ENCODE measurements around the gene ITGB3.

DNA sequence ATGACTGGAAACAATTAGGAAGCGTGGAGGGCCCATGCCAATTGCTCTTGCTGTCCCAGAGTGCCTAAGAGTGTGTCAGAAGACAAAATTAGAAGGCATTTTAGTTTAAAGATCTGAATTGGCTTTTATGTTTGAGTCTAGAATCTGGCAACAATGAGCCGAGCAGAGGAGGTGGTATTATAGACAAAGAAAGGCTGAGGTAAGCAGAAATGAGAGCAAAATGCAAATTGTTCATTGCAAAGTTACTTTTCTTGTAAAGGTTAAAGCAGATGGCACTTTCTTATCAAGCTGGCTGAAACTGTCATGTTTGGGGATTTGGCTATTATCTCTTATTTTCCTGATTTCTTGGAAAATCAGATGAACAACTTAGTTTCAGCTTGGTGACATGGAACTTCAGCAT, 41.2 kb upstream of the ITGB3 start:
- no peak for TF ChIP-seq POLR2A (IDR thresholded peaks at IDR 0.05)
- TF ChIP-seq POLR2AphosphoS5 (IDR thresholded peaks at IDR 0.05): no peak
- TF ChIP-seq, protein P1, sequence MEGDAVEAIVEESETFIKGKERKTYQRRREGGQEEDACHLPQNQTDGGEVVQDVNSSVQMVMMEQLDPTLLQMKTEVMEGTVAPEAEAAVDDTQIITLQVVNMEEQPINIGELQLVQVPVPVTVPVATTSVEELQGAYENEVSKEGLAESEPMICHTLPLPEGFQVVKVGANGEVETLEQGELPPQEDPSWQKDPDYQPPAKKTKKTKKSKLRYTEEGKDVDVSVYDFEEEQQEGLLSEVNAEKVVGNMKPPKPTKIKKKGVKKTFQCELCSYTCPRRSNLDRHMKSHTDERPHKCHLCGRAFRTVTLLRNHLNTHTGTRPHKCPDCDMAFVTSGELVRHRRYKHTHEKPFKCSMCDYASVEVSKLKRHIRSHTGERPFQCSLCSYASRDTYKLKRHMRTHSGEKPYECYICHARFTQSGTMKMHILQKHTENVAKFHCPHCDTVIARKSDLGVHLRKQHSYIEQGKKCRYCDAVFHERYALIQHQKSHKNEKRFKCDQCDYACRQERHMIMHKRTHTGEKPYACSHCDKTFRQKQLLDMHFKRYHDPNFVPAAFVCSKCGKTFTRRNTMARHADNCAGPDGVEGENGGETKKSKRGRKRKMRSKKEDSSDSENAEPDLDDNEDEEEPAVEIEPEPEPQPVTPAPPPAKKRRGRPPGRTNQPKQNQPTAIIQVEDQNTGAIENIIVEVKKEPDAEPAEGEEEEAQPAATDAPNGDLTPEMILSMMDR (IDR thresholded peaks at IDR 0.05): no peak
- no peak for TF ChIP-seq EP300 (IDR thresholded peaks at IDR 0.05; ENCODE audit: low read depth)
